ENCODE measurements around the gene IFI44.

DNA sequence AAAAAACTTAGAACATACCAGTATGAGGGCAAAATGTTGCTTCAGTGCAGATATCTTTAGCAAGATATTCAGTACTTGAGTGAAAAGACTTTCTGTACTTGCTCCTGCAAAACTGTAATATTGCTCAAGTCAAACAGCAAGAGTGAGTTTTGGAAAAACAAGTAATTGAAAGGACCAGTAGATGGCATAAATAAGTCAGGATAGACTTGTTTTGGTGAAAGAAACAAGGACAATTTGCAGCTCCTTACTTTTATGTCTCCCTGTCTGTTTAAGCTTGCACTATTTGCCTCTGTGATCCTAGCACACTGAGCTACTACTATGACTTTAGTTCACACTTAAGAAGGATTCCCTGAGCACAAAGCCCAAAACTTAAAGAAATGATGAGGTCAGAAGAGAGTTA, 39.1 kb downstream of the IFI44 start:
- TF ChIP-seq JUN (IDR thresholded peaks at IDR 0.05; ENCODE audit: borderline replicate concordance, insufficient read depth, insufficient read length, low read depth): no peak
- no peak for TF ChIP-seq POLR2AphosphoS5 (IDR thresholded peaks at IDR 0.05; ENCODE audit: insufficient read depth, low read depth, low read length)
- TF ChIP-seq, protein P1, sequence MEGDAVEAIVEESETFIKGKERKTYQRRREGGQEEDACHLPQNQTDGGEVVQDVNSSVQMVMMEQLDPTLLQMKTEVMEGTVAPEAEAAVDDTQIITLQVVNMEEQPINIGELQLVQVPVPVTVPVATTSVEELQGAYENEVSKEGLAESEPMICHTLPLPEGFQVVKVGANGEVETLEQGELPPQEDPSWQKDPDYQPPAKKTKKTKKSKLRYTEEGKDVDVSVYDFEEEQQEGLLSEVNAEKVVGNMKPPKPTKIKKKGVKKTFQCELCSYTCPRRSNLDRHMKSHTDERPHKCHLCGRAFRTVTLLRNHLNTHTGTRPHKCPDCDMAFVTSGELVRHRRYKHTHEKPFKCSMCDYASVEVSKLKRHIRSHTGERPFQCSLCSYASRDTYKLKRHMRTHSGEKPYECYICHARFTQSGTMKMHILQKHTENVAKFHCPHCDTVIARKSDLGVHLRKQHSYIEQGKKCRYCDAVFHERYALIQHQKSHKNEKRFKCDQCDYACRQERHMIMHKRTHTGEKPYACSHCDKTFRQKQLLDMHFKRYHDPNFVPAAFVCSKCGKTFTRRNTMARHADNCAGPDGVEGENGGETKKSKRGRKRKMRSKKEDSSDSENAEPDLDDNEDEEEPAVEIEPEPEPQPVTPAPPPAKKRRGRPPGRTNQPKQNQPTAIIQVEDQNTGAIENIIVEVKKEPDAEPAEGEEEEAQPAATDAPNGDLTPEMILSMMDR (IDR thresholded peaks at IDR 0.05; ENCODE audit: extremely low read depth in 1 of 2, insufficient read depth in 1 of 2, low read depth in 1 of 2, low read length in 2 of 2): no peak
- TF ChIP-seq POLR2A (IDR thresholded peaks at IDR 0.05; ENCODE audit: low read depth, low read length): no peak
- no peak for TF ChIP-seq EZH2 (IDR thresholded peaks at IDR 0.05; ENCODE audit: borderline replicate concordance, low read depth, low read length, severe bottlenecking)
- TF ChIP-seq MAX (IDR thresholded peaks at IDR 0.05; ENCODE audit: insufficient read depth, insufficient read length): no peak
- TF ChIP-seq GATA2 (IDR thresholded peaks at IDR 0.05; ENCODE audit: insufficient read depth, insufficient read length, low read depth, low read length): no peak
- TF ChIP-seq FOS (IDR thresholded peaks at IDR 0.05; ENCODE audit: borderline replicate concordance, insufficient read depth, low read length): no peak
- TF ChIP-seq MYC (IDR thresholded peaks at IDR 0.05; ENCODE audit: low read depth, low read length): no peak

All from endothelial cell of umbilical vein (primary cell).